ENCODE data around the gene APBA1. TPM values are rescaled to one million over a fixed set of nuclear protein-coding genes. Genes with fewer than 3 reads are reported as not detected.

Gene APBA1
- total RNA-seq, 1 donor: 0.52 TPM

DNA sequence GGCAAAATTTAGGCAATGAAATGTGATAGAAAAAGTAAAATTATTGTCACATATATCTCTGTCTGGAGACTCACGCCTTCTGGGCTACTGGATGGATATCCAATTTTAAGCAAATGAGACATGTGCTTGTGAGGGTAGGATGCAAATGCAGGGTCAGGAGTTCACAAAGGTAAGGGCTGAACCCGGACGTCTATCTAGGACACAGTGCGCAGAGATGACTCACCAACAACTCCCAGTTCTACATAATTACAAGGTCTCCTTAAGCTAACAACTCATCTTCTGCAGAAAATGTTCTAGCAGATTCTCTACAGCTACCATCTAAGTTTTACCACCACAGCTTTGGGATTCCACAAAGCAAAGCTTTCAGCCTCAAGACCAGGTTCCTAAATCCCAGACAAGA lies 186.7 kb downstream of the APBA1 start:
- Histone ChIP-seq H3K4me1 (ENCODE audit: insufficient read depth, low read length) (no peaks in the 10 kb centered on the region), H3K27me3 (ENCODE audit: insufficient read depth, low read length) (no peaks in the 10 kb centered on the region), H3K9me3 (ENCODE audit: low read depth, low read length) (no peaks in the 10 kb centered on the region), H3K4me3 (ENCODE audit: low read length) (no peak overlapping the region)

DNA sequence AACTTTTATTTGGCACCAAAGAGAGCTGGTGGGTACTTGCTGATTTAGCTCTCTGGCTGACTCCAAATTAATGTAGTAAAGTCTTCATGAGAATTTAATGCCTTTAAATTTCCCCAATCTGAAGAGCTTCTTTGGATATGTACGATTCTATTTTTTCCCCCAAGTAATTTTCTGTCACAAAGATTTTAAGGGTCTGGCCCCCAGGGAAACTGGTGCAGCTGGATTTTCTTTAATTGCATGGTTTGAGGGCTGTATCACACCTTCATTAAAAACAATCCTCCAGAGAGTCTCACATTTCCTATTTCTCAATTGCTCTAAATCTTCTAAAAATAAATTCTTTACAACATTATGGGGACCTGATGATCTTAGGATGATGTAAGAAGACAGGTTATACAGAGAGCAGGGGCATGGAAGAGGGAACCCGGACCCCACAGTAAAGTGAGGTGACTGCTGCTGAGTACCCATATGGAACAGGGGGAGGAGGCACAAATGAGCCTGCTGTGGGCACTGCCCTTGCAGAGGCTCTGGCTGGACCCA lies 188.2 kb downstream of the APBA1 start:
- Histone ChIP-seq H3K27me3 (ENCODE audit: insufficient read depth, low read length) (no peaks in the 10 kb centered on the region), H3K4me3 (ENCODE audit: low read length) (no peak overlapping the region), H3K9me3 (ENCODE audit: low read depth, low read length) (no peaks in the 10 kb centered on the region), H3K4me1 (ENCODE audit: insufficient read depth, low read length) (no peaks in the 10 kb centered on the region)

DNA sequence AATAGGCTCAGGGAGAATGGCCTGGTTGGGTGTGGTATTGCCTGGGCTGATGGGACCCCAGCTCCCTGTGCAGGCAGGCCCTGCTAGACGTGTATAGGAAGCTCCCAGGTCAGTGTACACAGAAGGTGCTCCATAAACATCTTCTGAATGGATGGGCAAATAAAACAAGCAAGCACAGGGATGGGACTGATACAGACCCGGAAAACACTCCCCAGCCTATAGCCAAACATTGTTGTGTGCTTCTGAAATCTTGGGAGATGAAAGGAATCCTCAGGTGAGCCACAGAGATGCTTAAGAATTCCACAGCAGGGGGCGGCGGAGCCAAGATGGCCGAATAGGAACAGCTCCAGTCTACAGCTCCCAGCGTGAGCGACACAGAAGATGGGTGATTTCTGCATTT lies 195.4 kb downstream of the APBA1 start:
- H3K27me3 ChIP-seq (ENCODE audit: insufficient read depth, low read length): peaks cover 2% of the 10 kb centered on the region
- no peaks in the 10 kb centered on the region for H3K9me3 ChIP-seq (ENCODE audit: low read depth, low read length)
- peaks cover 11% of the 10 kb centered on the region for H3K4me1 ChIP-seq (ENCODE audit: insufficient read depth, low read length)
- H3K4me3 ChIP-seq (ENCODE audit: low read length): no peak overlapping the region

DNA sequence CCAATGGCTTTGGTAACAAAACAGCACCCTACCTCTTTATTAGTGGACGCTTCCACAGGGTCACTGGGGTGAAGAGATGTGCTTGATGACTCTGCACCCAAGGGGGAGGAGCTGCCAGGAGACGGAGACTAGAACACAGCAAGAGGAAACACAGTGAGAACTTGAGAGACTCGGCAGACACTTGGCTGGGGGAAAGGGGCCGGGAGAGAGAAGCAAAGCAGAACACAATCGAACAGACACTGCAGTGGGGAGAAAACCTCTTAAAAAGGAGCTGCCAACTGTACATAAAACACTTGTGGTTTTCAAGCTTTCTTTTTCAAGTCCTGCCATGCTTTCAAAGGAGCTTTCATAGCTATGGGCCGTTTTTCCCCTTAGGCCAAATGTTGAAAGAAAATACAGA lies 196.2 kb downstream of the APBA1 start:
- Histone ChIP-seq H3K4me1 (ENCODE audit: insufficient read depth, low read length) (peaks cover 11% of the 10 kb centered on the region), H3K4me3 (ENCODE audit: low read length) (no peak overlapping the region), H3K27me3 (ENCODE audit: insufficient read depth, low read length) (peaks cover 2% of the 10 kb centered on the region), H3K9me3 (ENCODE audit: low read depth, low read length) (no peaks in the 10 kb centered on the region)

DNA sequence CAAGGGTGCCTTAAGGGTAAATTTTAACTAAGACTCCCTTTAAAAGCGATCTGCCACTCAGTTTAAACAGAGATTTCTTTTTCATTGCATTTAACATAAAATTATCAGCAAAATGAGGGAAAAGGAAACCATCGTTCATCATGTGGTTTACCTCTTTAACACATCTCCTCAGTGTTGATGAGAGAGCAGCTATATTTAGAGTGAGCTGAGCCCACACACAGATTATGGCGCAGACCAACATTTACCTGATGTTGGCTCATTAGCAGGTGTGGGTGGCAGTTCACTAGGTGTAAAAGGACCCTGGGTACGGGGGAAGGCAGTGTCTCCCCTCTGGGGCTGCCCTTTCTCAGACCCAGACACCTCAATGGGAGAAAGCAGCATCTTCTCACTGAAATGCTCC lies 197.3 kb downstream of the APBA1 start:
- H3K4me3 ChIP-seq (ENCODE audit: low read length): no peak overlapping the region
- no peaks in the 10 kb centered on the region for H3K9me3 ChIP-seq (ENCODE audit: low read depth, low read length)
- peaks cover 11% of the 10 kb centered on the region for H3K4me1 ChIP-seq (ENCODE audit: insufficient read depth, low read length)
- peaks cover 2% of the 10 kb centered on the region for H3K27me3 ChIP-seq (ENCODE audit: insufficient read depth, low read length)

DNA sequence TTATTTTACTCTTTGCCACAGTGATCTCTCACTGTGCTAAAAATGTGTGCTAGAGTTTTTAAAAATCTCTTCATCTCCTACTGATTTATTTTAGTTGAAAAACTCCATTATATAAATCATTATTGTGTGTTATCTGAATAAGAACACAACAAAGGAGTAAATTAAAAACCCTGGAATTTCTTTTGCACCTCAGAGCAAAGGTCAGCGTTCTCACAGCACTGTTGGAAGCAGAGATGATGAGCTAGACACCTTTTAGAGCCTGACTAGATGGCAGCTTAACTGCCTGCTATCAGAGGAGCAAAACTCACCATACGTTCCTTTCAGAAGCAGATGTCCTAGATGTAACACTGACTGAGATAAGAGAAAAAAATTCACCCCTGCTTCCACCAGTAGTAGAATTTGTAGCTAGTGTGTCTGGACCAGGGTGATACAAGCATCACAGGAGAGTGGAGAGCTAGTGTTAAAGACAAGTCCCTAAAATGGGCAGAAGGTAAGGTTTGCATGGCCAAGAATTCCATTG lies 200.0 kb downstream of the APBA1 start:
- H3K9me3 ChIP-seq (ENCODE audit: low read depth, low read length): no peaks in the 10 kb centered on the region
- H3K4me3 ChIP-seq (ENCODE audit: low read length): no peak overlapping the region
- peaks cover 11% of the 10 kb centered on the region for H3K4me1 ChIP-seq (ENCODE audit: insufficient read depth, low read length)
- H3K27me3 ChIP-seq (ENCODE audit: insufficient read depth, low read length): peaks cover 2% of the 10 kb centered on the region

DNA sequence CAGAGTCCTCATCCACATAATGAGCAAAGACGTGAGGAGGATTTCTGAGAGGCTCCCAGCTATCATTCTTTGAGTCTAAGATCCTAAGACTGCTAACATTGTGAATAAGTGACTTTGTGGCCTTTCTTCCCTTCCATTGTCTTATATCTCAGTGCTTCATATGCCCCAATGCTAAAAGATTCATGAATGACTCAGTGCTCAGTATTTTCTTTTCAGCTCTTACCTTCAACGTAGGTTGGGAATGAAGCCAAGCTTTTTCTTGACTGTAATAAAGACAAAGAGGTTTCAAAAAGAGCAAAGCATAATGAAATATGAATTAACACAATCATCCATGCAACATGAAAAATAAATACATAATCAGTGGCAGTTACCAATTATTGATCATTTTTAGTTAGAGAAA lies 200.7 kb downstream of the APBA1 start:
- no peak overlapping the region for H3K4me3 ChIP-seq (ENCODE audit: low read length)
- H3K9me3 ChIP-seq (ENCODE audit: low read depth, low read length): no peaks in the 10 kb centered on the region

DNA sequence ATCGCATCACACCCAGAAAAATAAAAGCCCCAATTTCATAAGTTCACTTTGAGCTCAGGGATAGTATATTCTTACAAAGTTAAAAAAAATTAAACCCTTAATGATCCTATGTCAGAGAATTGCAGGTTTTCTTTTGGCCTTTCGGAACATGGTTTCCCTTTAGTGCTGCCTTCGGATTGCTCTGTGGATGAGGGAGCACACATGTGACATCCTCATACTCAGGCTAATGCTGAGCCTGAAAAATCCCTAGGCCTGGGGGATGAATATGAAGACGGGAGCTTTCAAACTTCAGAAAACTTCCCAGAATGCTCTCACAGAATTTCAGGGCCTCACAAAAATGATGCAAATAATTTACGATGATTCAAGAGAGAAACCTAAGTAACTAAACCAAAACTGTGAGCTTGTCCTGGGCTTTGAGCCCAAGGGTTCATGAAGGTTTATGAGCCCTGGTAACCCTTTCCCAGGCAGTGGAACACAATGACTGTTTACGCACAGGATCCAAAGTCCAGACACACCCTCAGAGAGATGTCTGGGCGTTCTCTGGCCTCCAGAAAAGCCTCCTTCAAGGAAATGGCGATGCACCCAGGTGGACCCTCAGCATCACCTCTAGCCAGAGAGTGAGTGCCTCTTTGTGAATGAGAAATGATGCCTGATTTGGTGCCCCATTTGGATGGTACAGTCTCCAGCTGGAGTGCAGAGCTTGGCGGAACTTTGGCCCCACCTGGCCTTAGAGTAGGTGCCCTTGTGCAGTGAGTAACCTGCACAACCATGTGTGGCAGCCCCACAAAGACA lies 201.8 kb downstream of the APBA1 start:
- peaks cover 2% of the 10 kb centered on the region for H3K27me3 ChIP-seq (ENCODE audit: insufficient read depth, low read length)
- no peaks in the 10 kb centered on the region for H3K9me3 ChIP-seq (ENCODE audit: low read depth, low read length)
- no peak overlapping the region for H3K4me3 ChIP-seq (ENCODE audit: low read length)
- H3K4me1 ChIP-seq (ENCODE audit: insufficient read depth, low read length): peaks cover 5% of the 10 kb centered on the region

More for the DNA sequence above, 200.7 kb downstream of the APBA1 start:
- H3K4me1 ChIP-seq (ENCODE audit: insufficient read depth, low read length): peaks cover 11% of the 10 kb centered on the region
- peaks cover 2% of the 10 kb centered on the region for H3K27me3 ChIP-seq (ENCODE audit: insufficient read depth, low read length)

DNA sequence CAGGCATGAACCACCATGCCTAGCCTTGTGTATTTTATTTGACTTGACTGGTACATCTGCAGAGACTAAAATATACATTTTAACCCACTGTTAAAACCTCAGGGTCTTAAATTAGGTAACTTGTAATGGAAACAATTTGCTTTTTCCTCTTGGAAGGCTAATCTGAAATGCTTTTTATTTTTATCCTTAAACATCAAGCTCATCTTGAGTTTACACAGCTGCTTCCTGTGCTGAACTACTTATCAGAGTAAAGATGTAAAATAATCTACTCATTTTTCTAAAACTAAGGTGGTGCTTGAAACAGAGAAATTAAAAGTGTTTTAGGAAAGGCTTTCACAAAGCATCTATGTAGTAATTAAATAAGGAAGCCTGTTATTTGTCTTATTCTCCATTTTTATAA lies 203.0 kb downstream of the APBA1 start:
- no peaks in the 10 kb centered on the region for H3K27me3 ChIP-seq (ENCODE audit: insufficient read depth, low read length)
- H3K4me1 ChIP-seq (ENCODE audit: insufficient read depth, low read length): no peaks in the 10 kb centered on the region
- H3K4me3 ChIP-seq (ENCODE audit: low read length): no peak overlapping the region
- H3K9me3 ChIP-seq (ENCODE audit: low read depth, low read length): no peaks in the 10 kb centered on the region

DNA sequence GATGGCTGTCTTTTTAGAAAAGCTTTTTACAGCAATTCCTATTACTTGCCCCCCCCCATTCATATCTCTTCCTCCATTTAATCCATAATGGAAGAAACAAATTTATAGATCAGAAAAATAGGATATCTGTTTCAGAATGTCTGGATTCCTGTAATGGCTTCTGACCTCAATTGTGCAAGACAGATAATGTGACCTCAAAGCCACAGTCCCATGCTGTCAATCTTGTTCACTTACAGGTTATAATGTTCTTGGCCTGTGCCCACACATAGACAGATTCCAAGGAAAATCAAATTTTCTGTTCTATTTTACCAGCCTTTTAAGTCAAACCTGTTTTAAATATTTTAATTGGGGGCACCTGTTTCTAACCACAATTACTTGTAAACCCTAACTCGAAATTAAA lies 203.8 kb downstream of the APBA1 start:
- Histone ChIP-seq H3K27me3 (ENCODE audit: insufficient read depth, low read length) (no peaks in the 10 kb centered on the region), H3K4me3 (ENCODE audit: low read length) (no peak overlapping the region), H3K4me1 (ENCODE audit: insufficient read depth, low read length) (no peaks in the 10 kb centered on the region), H3K9me3 (ENCODE audit: low read depth, low read length) (no peaks in the 10 kb centered on the region)

DNA sequence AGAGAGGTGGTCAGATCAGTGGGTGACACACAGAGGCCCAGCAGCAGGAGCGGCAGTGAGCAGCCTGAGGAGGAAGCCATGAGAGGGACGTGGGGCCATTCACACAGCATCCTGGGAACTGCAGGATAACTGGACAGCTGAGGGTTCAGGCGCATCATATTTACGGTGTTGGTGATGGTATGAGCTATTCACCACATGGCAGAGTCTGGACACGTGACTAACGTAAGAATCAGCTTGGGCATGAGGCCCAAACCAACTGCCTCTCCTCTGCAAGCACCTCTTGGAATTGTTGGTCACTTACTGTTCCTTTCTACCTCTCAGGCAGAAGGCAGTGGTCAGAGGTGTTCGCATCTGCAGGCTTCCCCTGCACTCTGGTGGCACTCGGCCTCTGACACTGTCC lies 206.0 kb downstream of the APBA1 start:
- Histone ChIP-seq H3K4me1 (ENCODE audit: insufficient read depth, low read length) (no peaks in the 10 kb centered on the region), H3K4me3 (ENCODE audit: low read length) (no peak overlapping the region), H3K27me3 (ENCODE audit: insufficient read depth, low read length) (no peaks in the 10 kb centered on the region), H3K9me3 (ENCODE audit: low read depth, low read length) (no peaks in the 10 kb centered on the region)

DNA sequence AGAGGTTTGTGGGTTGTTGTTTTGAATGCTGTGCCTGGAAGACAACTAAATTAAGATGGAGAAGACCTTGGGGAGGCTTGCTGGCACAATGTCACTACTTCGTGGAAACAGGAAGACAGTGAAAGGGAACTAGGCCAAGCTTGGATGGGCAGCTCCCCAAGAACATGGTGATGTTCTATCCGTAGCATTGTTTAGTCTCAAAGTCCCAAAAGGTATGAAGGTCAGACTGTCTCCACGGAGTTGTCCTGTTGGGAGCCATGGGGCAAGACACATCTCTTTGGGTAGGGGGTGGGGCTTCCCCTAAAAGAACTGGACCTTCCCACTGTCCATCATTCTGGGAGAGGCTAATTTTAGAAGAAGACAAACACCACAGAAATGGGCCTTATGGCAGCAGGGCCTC lies 206.7 kb downstream of the APBA1 start:
- no peaks in the 10 kb centered on the region for H3K4me1 ChIP-seq (ENCODE audit: insufficient read depth, low read length)
- no peak overlapping the region for H3K4me3 ChIP-seq (ENCODE audit: low read length)
- H3K27me3 ChIP-seq (ENCODE audit: insufficient read depth, low read length): no peaks in the 10 kb centered on the region
- no peaks in the 10 kb centered on the region for H3K9me3 ChIP-seq (ENCODE audit: low read depth, low read length)

DNA sequence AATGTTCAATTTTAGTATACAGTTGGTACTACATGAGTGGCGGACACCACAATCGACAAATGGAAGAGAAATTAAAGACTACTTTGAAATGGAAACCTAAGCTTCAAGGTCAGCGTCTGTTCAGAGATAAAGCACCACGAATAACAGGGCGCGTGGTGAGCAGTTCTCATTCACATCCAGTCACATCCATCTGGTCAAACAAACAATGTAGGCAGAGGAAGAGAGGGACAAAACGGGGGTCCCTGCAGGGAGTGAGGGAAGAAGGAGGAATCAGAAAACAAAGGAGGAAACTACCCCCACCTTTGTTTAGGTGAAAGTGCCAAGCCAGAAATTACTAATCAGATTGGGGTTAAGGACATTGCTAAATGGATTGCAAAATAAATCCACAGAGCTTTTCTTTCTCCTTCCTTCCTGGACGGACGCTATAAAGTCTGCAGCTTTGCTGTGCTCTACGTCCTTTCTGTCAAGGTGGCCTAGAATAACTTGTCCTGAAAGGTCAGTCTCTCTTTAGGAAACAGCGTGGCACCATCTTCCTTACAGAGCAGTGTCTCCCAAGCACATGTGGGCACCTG lies 208.6 kb downstream of the APBA1 start:
- Histone ChIP-seq H3K4me1 (ENCODE audit: insufficient read depth, low read length) (no peaks in the 10 kb centered on the region), H3K4me3 (ENCODE audit: low read length) (no peak overlapping the region)

DNA sequence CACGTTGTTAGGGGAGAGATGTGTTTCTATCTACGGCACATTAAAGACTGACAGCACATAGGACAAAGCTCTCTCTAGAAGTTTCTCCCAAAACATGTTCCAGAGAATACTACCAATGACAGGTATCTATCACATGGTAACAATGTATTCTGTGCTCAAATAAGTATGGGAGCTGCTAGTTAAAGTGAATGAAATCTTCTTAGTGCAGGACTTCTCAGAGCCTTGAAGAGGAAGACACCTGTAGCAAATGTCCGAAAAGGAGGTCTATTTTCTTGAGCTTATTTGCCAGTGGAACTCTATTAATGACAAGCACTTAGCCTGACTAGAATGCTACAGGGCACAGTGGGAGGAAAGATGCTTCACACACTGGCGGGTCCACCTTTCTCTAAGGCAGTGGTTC lies 209.8 kb downstream of the APBA1 start:
- Histone ChIP-seq H3K27me3 (ENCODE audit: insufficient read depth, low read length) (no peaks in the 10 kb centered on the region), H3K4me3 (ENCODE audit: low read length) (no peak overlapping the region), H3K4me1 (ENCODE audit: insufficient read depth, low read length) (no peaks in the 10 kb centered on the region), H3K9me3 (ENCODE audit: low read depth, low read length) (no peaks in the 10 kb centered on the region)

More for the DNA sequence above, 208.6 kb downstream of the APBA1 start:
- Histone ChIP-seq H3K27me3 (ENCODE audit: insufficient read depth, low read length) (no peaks in the 10 kb centered on the region), H3K9me3 (ENCODE audit: low read depth, low read length) (no peaks in the 10 kb centered on the region)

DNA sequence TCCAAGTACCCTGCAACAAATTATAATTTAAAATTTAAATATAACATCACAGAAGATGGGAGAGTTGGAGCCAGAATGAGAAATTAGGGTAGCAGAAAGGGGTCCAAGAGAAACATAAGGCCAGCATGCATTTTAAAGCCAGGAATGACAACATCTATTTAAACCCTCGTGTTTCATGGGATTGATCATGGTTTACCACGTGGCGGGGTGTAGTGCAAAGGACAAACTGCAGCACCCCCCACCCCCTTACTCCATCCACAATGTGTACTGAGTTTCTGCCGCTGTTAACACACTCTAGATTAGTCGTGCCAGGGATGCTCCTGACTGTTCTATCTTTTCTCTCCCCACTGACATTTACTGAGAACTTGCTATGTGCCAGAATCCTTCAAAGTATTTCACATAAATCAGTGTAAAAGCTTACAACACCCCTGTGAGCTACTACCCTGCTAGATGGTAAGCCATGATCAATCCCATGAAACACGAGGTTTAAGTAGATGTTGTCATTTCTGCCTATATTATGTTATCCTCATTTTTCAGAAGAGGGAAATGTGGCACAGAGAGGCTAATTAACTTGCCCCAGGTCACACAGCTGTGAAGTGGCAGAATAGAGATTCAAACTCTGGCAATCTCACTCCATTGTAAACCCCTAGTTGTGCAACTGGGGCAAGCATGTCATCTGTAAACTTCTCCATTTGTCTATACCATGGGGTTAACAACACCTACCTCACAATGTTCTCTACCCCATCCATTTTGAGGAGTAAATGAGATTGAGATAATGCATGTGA lies 210.9 kb downstream of the APBA1 start:
- H3K4me3 ChIP-seq (ENCODE audit: low read length): no peak overlapping the region
- no peaks in the 10 kb centered on the region for H3K9me3 ChIP-seq (ENCODE audit: low read depth, low read length)
- no peaks in the 10 kb centered on the region for H3K27me3 ChIP-seq (ENCODE audit: insufficient read depth, low read length)
- no peaks in the 10 kb centered on the region for H3K4me1 ChIP-seq (ENCODE audit: insufficient read depth, low read length)
